ENCODE results near the gene GJD3.

GJD3 gene

GRCh38 chr17:40322358-40323315 lies 41.9 kb downstream of the GJD3 start:
- peak; percentile 75 for DNase-seq (ENCODE audit: low read depth)

GRCh38 chr17:40321961-40322357 lies 42.6 kb downstream of the GJD3 start:
- DNase-seq (ENCODE audit: low read depth): no peak

GRCh38 chr17:40321524-40321929 lies 43.0 kb downstream of the GJD3 start:
- DNase-seq (ENCODE audit: low read depth): no peak

- no peak for DNase-seq (ENCODE audit: low read depth)
These were observed 43.6 kb downstream of the GJD3 start for GRCh38 chr17:40320756-40321523.

- peak; percentile 73 for DNase-seq (ENCODE audit: low read depth)
These were observed 44.6 kb downstream of the GJD3 start for GRCh38 chr17:40319651-40320540.

- DNase-seq (ENCODE audit: low read depth): no peak
These were observed 45.6 kb downstream of the GJD3 start for GRCh38 chr17:40318830-40319391.

GRCh38 chr17:40317880-40318829 lies 46.4 kb downstream of the GJD3 start:
- peak; percentile 87 for DNase-seq (ENCODE audit: low read depth)

GRCh38 chr17:40317345-40317873 lies 47.1 kb downstream of the GJD3 start:
- no peak for DNase-seq (ENCODE audit: low read depth)

- DNase-seq (ENCODE audit: low read depth): no peak
These were observed 47.8 kb downstream of the GJD3 start for GRCh38 chr17:40316571-40317344.

- no peak for DNase-seq (ENCODE audit: low read depth)
These were observed 48.6 kb downstream of the GJD3 start for GRCh38 chr17:40315678-40316570.

- DNase-seq (ENCODE audit: low read depth): no peak
These were observed 49.3 kb downstream of the GJD3 start for GRCh38 chr17:40315206-40315605.

- peak; percentile 86 for DNase-seq (ENCODE audit: low read depth)
These were observed 50.0 kb downstream of the GJD3 start for GRCh38 chr17:40314584-40314956.

GRCh38 chr17:40313668-40314583 lies 50.6 kb downstream of the GJD3 start:
- no peak for DNase-seq (ENCODE audit: low read depth)

All from activated T-helper 9 cell treated with anti-CD3 and anti-CD28 coated beads, Interleukin-2, amount 50 U/mL, for 16 hours (primary cell).